RWPE1 (cell line): ENCODE data around the gene ZNF202.
A peak's percentile ranks its signal among the peaks of the same experiment; 100 is the strongest.

Experiments used
- CTCF ChIA-PET: fragments of 350-600 bp; sonication (Branson Sonifier 250); formaldehyde crosslinking; extraction: SDS; loops from one replicate; lab custom pipeline; 2021; lab: Yijun Ruan, JAX
- POLR2A ChIA-PET: fragments of 400-600 bp; formaldehyde crosslinking; extraction: SDS; loops from one replicate; lab custom pipeline; 2020; ENCODE audit warnings: antibody characterized with exemption; ENCODE audit not compliant: low non-redundant PET; lab: Yijun Ruan, JAX
- DNase-seq: peaks from one replicate; pipeline ENCODE4 v3.0.0; 2012; ENCODE audit warnings: low spot score
- H3K27ac ChIP-seq: fragments of 450-650 bp; 2 replicates; pipeline ENCODE4 v1.5.1; 2017
- CTCF ChIP-seq: fragments of 450-650 bp; conservative IDR thresholded peaks from 2 replicates; pipeline ENCODE4 v1.5.1; 2017; ENCODE audit warnings: low read depth, mild to moderate bottlenecking

The ZNF202 gene

GRCh38 chr11:123682696-123683410, 58.6 kb downstream of the ZNF202 start:
- DNase-seq: no peak
- no peak overlapping the region for H3K27ac ChIP-seq
- ChIA-PET CTCF (interaction anchor here (1.0 kb wide), 1 partner anchor 25 kb away, joined by 4 read pairs; no protein-coding TSS in a partner anchor), POLR2A (no interaction called here)
- no peak for TF ChIP-seq CTCF

- ChIA-PET POLR2A (no interaction called here), CTCF (interaction anchor here (1.1 kb wide), 1 partner anchor 30 kb away, joined by 4 read pairs; no protein-coding TSS in a partner anchor)
- DNase-seq: no peak
- TF ChIP-seq CTCF: no peak
- no peak overlapping the region for H3K27ac ChIP-seq
These were observed 60.4 kb downstream of the ZNF202 start for GRCh38 chr11:123681030-123681429.

GRCh38 chr11:123678246-123678645, 63.2 kb downstream of the ZNF202 start:
- peak; percentile 16 for DNase-seq
- no peak overlapping the region for H3K27ac ChIP-seq
- ChIA-PET POLR2A (no interaction called here), CTCF (no interaction called here)
- no peak for TF ChIP-seq CTCF

- CTCF ChIA-PET: no interaction called here
- POLR2A ChIA-PET: no interaction called here
These were observed 64.0 kb downstream of the ZNF202 start for GRCh38 chr11:123677510-123677909.

GRCh38 chr11:123674297-123674696, 67.2 kb downstream of the ZNF202 start:
- TF ChIP-seq CTCF: no peak
- POLR2A ChIA-PET: no interaction called here
- peak; percentile 16 for DNase-seq
- H3K27ac ChIP-seq: no peak overlapping the region
- CTCF ChIA-PET: no interaction called here

More at GRCh38 chr11:123677510-123677909, 64.0 kb downstream of the ZNF202 start:
- no peak overlapping the region for H3K27ac ChIP-seq
- TF ChIP-seq CTCF: no peak
- DNase-seq: no peak
